HEK293 (cell line): ENCODE results near the gene XRCC6.

Experiments used
- CTCF ChIA-PET: fragments of 350-600 bp; formaldehyde crosslinking; extraction: SDS; loops from one replicate; lab custom pipeline; 2021; ENCODE audit warnings: antibody characterized with exemption; lab: Yijun Ruan, JAX
- POLR2A ChIA-PET: fragments of 300-600 bp; formaldehyde crosslinking; extraction: SDS; loops from one replicate; lab custom pipeline; 2020; ENCODE audit warnings: antibody characterized with exemption, inconsistent platforms; lab: Yijun Ruan, JAX
- H3K27ac ChIP-seq: fragments of 200-500 bp; sonication (Bioruptor generic); 2 replicates; pipeline ENCODE4 v1.5.1; 2014; ENCODE audit warnings: low read depth, low read length, control low read depth, inconsistent platforms; ENCODE audit errors: extremely low read depth
- H3K36me3 ChIP-seq, 2 experiments: fragments of 200-500 bp in 1 of 2; sonication (Bioruptor generic) in 1 of 2; 1 replicate in 1 of 2; 2 replicates in 1 of 2; pipeline ENCODE4 v1.5.1; 2014 to 2017; ENCODE audit warnings: inconsistent platforms in 2 of 2, low read length in 2 of 2; ENCODE audit not compliant: control insufficient read depth in 2 of 2, insufficient read depth in 1 of 2
- H3K4me1 ChIP-seq: fragments of 200-500 bp; sonication (Bioruptor generic); 2 replicates; pipeline ENCODE4 v1.5.1; 2014; ENCODE audit warnings: mild to moderate bottlenecking, low read length, inconsistent platforms; ENCODE audit not compliant: control insufficient read depth, insufficient read depth
- H3K4me3 ChIP-seq: 2 replicates; pipeline ENCODE4 v1.5.1; 2011; ENCODE audit warnings: low read depth, mild to moderate bottlenecking, control low read depth, low read length, moderate library complexity
- H3K9me3 ChIP-seq: fragments of 200-500 bp; sonication (Bioruptor generic); 2 replicates; pipeline ENCODE4 v1.5.1; 2014; ENCODE audit warnings: low read depth, low read length, inconsistent platforms; ENCODE audit not compliant: control insufficient read depth, insufficient read depth
- EGR2 ChIP-seq: fragments of 450-650 bp; formaldehyde crosslinking; IDR thresholded peaks from 2 replicates; pipeline ENCODE4 v1.5.1; 2016; ENCODE audit warnings: low read depth, missing biosample characterization, missing genetic modification characterization
- KLF1 ChIP-seq: fragments of 450-650 bp; formaldehyde crosslinking; IDR thresholded peaks from 2 replicates; pipeline ENCODE4 v1.5.1; 2016; ENCODE audit warnings: missing biosample characterization, missing genetic modification characterization
- KLF8 ChIP-seq: fragments of 450-650 bp; formaldehyde crosslinking; IDR thresholded peaks from 2 replicates; pipeline ENCODE4 v1.5.1; 2016; ENCODE audit warnings: missing biosample characterization, missing genetic modification characterization
- PRDM4 ChIP-seq: fragments of 450-650 bp; formaldehyde crosslinking; IDR thresholded peaks from 2 replicates; pipeline ENCODE4 v1.5.1; 2017; ENCODE audit warnings: missing biosample characterization, missing genetic modification characterization
- TCF7L2 ChIP-seq: IDR thresholded peaks from 2 replicates; pipeline ENCODE4 v1.6.1; 2011; ENCODE audit warnings: low read depth, mild to moderate bottlenecking, inconsistent platforms, low read length, moderate library complexity, borderline replicate concordance
- YY1 ChIP-seq: fragments of 450-650 bp; formaldehyde crosslinking; IDR thresholded peaks from 2 replicates; pipeline ENCODE4 v1.5.1; 2018; ENCODE audit warnings: missing biosample characterization, missing genetic modification characterization
- ZBTB1 ChIP-seq: fragments of 450-650 bp; formaldehyde crosslinking; IDR thresholded peaks from 2 replicates; pipeline ENCODE4 v1.5.1; 2016; ENCODE audit warnings: missing biosample characterization, missing genetic modification characterization
- ZBTB21 ChIP-seq: fragments of 450-650 bp; formaldehyde crosslinking; IDR thresholded peaks from 2 replicates; pipeline ENCODE4 v1.5.1; 2017; ENCODE audit warnings: missing biosample characterization, missing genetic modification characterization
- ZFHX2 ChIP-seq: fragments of 450-650 bp; formaldehyde crosslinking; conservative IDR thresholded peaks from 2 replicates; pipeline ENCODE4 v1.5.1; 2016; ENCODE audit warnings: missing biosample characterization, missing genetic modification characterization
- ZFP69B ChIP-seq: fragments of 450-650 bp; formaldehyde crosslinking; IDR thresholded peaks from 2 replicates; pipeline ENCODE4 v1.5.1; 2016; ENCODE audit warnings: missing biosample characterization, missing genetic modification characterization
- ZIC2 ChIP-seq: fragments of 450-650 bp; formaldehyde crosslinking; IDR thresholded peaks from 2 replicates; pipeline ENCODE4 v1.5.1; 2016; ENCODE audit warnings: missing biosample characterization, missing genetic modification characterization
- ZNF10 ChIP-seq: fragments of 450-650 bp; formaldehyde crosslinking; IDR thresholded peaks from 2 replicates; pipeline ENCODE4 v1.5.1; 2017; ENCODE audit warnings: missing biosample characterization, missing genetic modification characterization
- ZNF112 ChIP-seq: fragments of 450-650 bp; formaldehyde crosslinking; IDR thresholded peaks from 2 replicates; pipeline ENCODE4 v1.5.0; 2017; ENCODE audit warnings: missing biosample characterization, missing genetic modification characterization
- ZNF140 ChIP-seq: fragments of 450-650 bp; formaldehyde crosslinking; IDR thresholded peaks from 2 replicates; pipeline ENCODE4 v1.5.1; 2016; ENCODE audit warnings: missing biosample characterization, missing genetic modification characterization
- ZNF146 ChIP-seq: fragments of 450-650 bp; formaldehyde crosslinking; IDR thresholded peaks from 2 replicates; pipeline ENCODE4 v1.5.1; 2016; ENCODE audit warnings: missing biosample characterization, missing genetic modification characterization
- ZNF155 ChIP-seq: fragments of 450-650 bp; formaldehyde crosslinking; IDR thresholded peaks from 2 replicates; pipeline ENCODE4 v1.5.1; 2016; ENCODE audit warnings: missing biosample characterization, missing genetic modification characterization
- ZNF239 ChIP-seq: fragments of 450-650 bp; formaldehyde crosslinking; IDR thresholded peaks from 2 replicates; pipeline ENCODE4 v1.5.1; 2016; ENCODE audit warnings: missing biosample characterization, missing genetic modification characterization
- ZNF24 ChIP-seq: fragments of 450-650 bp; formaldehyde crosslinking; IDR thresholded peaks from 2 replicates; pipeline ENCODE4 v1.5.1; 2016; ENCODE audit warnings: missing biosample characterization, missing genetic modification characterization
- ZNF248 ChIP-seq: fragments of 450-650 bp; formaldehyde crosslinking; IDR thresholded peaks from 2 replicates; pipeline ENCODE4 v1.5.1; 2017; ENCODE audit warnings: missing biosample characterization, missing genetic modification characterization
- ZNF341 ChIP-seq: fragments of 450-650 bp; formaldehyde crosslinking; IDR thresholded peaks from 2 replicates; pipeline ENCODE4; 2016; ENCODE audit warnings: low read depth, missing biosample characterization, missing genetic modification characterization
- ZNF530 ChIP-seq: fragments of 450-650 bp; formaldehyde crosslinking; IDR thresholded peaks from 2 replicates; pipeline ENCODE4 v1.5.1; 2016; ENCODE audit warnings: low read depth, missing biosample characterization, missing genetic modification characterization
- ZNF585B ChIP-seq: fragments of 450-650 bp; formaldehyde crosslinking; IDR thresholded peaks from 2 replicates; pipeline ENCODE4 v1.5.1; 2016; ENCODE audit warnings: missing biosample characterization, missing genetic modification characterization
- ZNF629 ChIP-seq: fragments of 450-650 bp; formaldehyde crosslinking; IDR thresholded peaks from 2 replicates; pipeline ENCODE4 v1.5.1; 2017; ENCODE audit warnings: missing biosample characterization, missing genetic modification characterization
- ZNF704 ChIP-seq: fragments of 450-650 bp; formaldehyde crosslinking; IDR thresholded peaks from 2 replicates; pipeline ENCODE4 v1.5.1; 2016; ENCODE audit warnings: missing biosample characterization, missing genetic modification characterization
- ZNF747 ChIP-seq: fragments of 450-650 bp; formaldehyde crosslinking; IDR thresholded peaks from 2 replicates; pipeline ENCODE4 v1.5.1; 2016; ENCODE audit warnings: missing biosample characterization, missing genetic modification characterization
- ZNF776 ChIP-seq: fragments of 450-650 bp; formaldehyde crosslinking; IDR thresholded peaks from 2 replicates; pipeline ENCODE4 v1.5.0; 2017; ENCODE audit warnings: missing biosample characterization, missing genetic modification characterization, borderline replicate concordance
- ZSCAN4 ChIP-seq: fragments of 450-650 bp; formaldehyde crosslinking; IDR thresholded peaks from 2 replicates; pipeline ENCODE4 v1.5.1; 2017; ENCODE audit warnings: missing biosample characterization, missing genetic modification characterization
- ZSCAN5A ChIP-seq: fragments of 450-650 bp; formaldehyde crosslinking; IDR thresholded peaks from 2 replicates; pipeline ENCODE4 v1.5.1; 2016; ENCODE audit warnings: missing biosample characterization, missing genetic modification characterization

Gene XRCC6

GRCh38 chr22:41582694-41583093 is 38.4 kb upstream of the XRCC6 start:
- TF ChIP-seq ZNF248 (tag by site-specific recombination) (no peak), ZBTB21 (tag by site-specific recombination) (no peak), ZNF155 (tag by site-specific recombination) (no peak), ZNF776 (tag by site-specific recombination) (no peak), ZSCAN4 (tag by site-specific recombination) (no peak), ZBTB1 (no peak), KLF8 (tag by site-specific recombination) (no peak), KLF1 (no peak), ZNF112 (tag by site-specific recombination) (no peak), ZNF140 (tag by site-specific recombination) (no peak), ZNF24 (tag by site-specific recombination) (no peak), TCF7L2 (no peak)
- peaks cover 8 to 70% of the 10 kb centered on the region in 2 experiments; a peak in 2 of 3 replicates for H3K36me3 ChIP-seq
- CTCF ChIA-PET: interaction anchor here (0.7 to 1.8 kb wide), 3 partner anchors 14 to 156 kb away, joined by 5 read pairs; no protein-coding TSS in a partner anchor

GRCh38 chr22:41584881-41585280 is 36.2 kb upstream of the XRCC6 start:
- H3K4me1 ChIP-seq: peaks cover 12% of the 10 kb centered on the region
- peaks cover 8 to 48% of the 10 kb centered on the region in 2 experiments; a peak in 2 of 3 replicates for H3K36me3 ChIP-seq
- no peaks in the 10 kb centered on the region for H3K9me3 ChIP-seq
- ChIA-PET CTCF (interaction anchor here (1.1 kb wide), 1 partner anchor 13 kb away, joined by 4 read pairs; no protein-coding TSS in a partner anchor), POLR2A (interaction anchor here (1.1 kb wide), 1 partner anchor 36 kb away, joined by 4 read pairs; the partner anchor contains the start of genes DESI1 and XRCC6)
- H3K4me3 ChIP-seq: no peak overlapping the region
- no peak overlapping the region for H3K27ac ChIP-seq
- TF ChIP-seq ZNF629 (tag by site-specific recombination): no peak
- no peak for TF ChIP-seq ZNF704 (tag by site-specific recombination)
- no peak for TF ChIP-seq ZNF239 (tag by site-specific recombination)
- TF ChIP-seq ZFHX2: peak; percentile 78
- no peak for TF ChIP-seq YY1
- 0 out of 2 replicates have a peak, but pooled peaks have one; percentile 36 for TF ChIP-seq ZNF341 (tag by site-specific recombination)
- peak; percentile 83 for TF ChIP-seq EGR2 (tag by site-specific recombination)

More at GRCh38 chr22:41582694-41583093, 38.4 kb upstream of the XRCC6 start:
- Histone ChIP-seq H3K27ac (no peak overlapping the region), H3K9me3 (no peaks in the 10 kb centered on the region), H3K4me3 (no peak overlapping the region), H3K4me1 (peaks cover 4% of the 10 kb centered on the region)
- POLR2A ChIA-PET: interaction anchor here (1.3 kb wide), 1 partner anchor 10 kb away, joined by 6 read pairs; no protein-coding TSS in a partner anchor

GRCh38 chr22:41585898-41586297 is 35.2 kb upstream of the XRCC6 start:
- H3K4me1 ChIP-seq: peaks cover 12% of the 10 kb centered on the region
- ChIA-PET CTCF (no interaction called here), POLR2A (interaction anchor here (1.1 kb wide), 1 partner anchor 15 kb away, joined by 4 read pairs; no protein-coding TSS in a partner anchor)
- H3K27ac ChIP-seq: no peak overlapping the region
- no peaks in the 10 kb centered on the region for H3K9me3 ChIP-seq
- H3K4me3 ChIP-seq: no peak overlapping the region
- peaks cover 8 to 41% of the 10 kb centered on the region in 2 experiments; a peak in 2 of 3 replicates for H3K36me3 ChIP-seq
- TF ChIP-seq ZFP69B (tag by site-specific recombination) (no peak), ZIC2 (tag by site-specific recombination) (no peak), ZFHX2 (0 out of 2 replicates have a peak, but pooled peaks have one; percentile 6), PRDM4 (no peak), ZSCAN5A (no peak), ZNF146 (tag by site-specific recombination) (no peak), ZNF530 (no peak), ZNF747 (tag by site-specific recombination) (no peak), ZNF10 (no peak), EGR2 (tag by site-specific recombination) (peak; percentile 71; the same call in 1 of the 2 replicates), ZNF585B (tag by site-specific recombination) (no peak)
